Memory B cell (primary cell): ENCODE results near the gene PDX1.

Source experiments
- ATAC-seq: fragments of 150-1000 bp; cut with Tn5 transposase; 2 replicates; pipeline ENCODE4 v1.10.0; 2021; ENCODE audit warnings: low read depth, mild to moderate bottlenecking, moderate library complexity
- DNase-seq, 2 donors: peaks; one replicate each; pipeline ENCODE4 v3.0.0; 2022; ENCODE audit warnings: low spot score in 2 of 2
- H3K27ac Mint-ChIP-seq: one replicate; pipeline ENCODE4 v1.8.0; 2022; ENCODE audit warnings: mild to moderate bottlenecking, moderate library complexity, mixed read lengths
- H3K27me3 Mint-ChIP-seq: one replicate; pipeline ENCODE4 v1.8.0; 2022; ENCODE audit warnings: mixed read lengths
- H3K36me3 Mint-ChIP-seq: one replicate; pipeline ENCODE4 v1.8.0; 2022; ENCODE audit warnings: mild to moderate bottlenecking, mixed read lengths
- H3K4me1 Mint-ChIP-seq: one replicate; pipeline ENCODE4 v1.8.0; 2022; ENCODE audit warnings: mixed read lengths
- H3K4me3 Mint-ChIP-seq: one replicate; pipeline ENCODE4 v1.8.0; 2022; ENCODE audit warnings: mild to moderate bottlenecking, moderate library complexity, mixed read lengths
- H3K9me3 Mint-ChIP-seq: one replicate; pipeline ENCODE4 v1.8.0; 2022; ENCODE audit warnings: mixed read lengths

Gene PDX1

DNA sequence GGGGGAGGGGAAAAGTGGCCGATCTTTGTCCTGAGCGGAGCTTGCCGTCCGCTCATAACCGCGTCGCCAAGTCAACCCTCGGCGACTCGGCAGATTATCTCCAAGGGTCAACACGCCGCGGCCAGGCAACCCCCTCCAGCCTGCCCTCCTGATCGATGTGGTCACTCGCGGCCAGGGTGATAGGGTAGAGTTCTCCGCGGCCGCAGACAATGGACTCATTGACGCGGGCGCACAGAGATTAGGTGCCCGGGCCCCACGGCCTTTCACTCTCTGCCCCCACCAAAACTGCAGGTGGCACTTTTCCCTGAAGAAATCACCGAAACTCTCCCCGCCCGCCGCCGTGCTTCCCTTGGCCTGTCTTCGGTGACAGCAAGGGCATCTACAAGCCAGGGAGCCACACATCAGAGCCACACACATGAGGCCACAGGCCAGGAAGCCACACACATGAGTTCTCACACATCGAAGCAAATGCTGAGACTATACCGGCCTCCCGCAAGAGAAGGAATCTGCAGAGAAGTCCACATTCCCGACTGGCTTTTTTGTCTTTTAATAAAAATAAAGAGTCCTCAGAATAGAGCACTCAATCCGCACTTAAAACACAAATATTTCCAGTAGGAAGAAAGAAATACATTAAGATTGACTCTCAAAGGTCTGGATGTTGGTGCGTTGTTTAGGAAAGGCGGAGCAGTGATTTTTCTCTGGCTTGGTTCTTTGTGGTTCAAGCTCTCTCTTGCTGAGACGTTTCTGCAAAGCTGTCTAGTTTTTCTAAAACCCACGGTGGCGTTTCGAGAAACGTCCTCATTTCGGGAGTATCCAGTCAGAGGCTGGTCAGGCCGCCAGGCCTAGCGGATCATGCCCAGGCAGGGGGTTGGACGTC is 1.5 kb upstream of the PDX1 start:
- no peak for DNase-seq
- Mint-ChIP-seq H3K4me1 (peaks cover 10% of the 10 kb centered on the region), H3K9me3 (no peaks in the 10 kb centered on the region), H3K27me3 (peaks cover 28% of the 10 kb centered on the region), H3K27ac (no peak overlapping the region), H3K4me3 (no peak overlapping the region), H3K36me3 (peaks cover 2% of the 10 kb centered on the region)
- ATAC-seq, result no peak

DNA sequence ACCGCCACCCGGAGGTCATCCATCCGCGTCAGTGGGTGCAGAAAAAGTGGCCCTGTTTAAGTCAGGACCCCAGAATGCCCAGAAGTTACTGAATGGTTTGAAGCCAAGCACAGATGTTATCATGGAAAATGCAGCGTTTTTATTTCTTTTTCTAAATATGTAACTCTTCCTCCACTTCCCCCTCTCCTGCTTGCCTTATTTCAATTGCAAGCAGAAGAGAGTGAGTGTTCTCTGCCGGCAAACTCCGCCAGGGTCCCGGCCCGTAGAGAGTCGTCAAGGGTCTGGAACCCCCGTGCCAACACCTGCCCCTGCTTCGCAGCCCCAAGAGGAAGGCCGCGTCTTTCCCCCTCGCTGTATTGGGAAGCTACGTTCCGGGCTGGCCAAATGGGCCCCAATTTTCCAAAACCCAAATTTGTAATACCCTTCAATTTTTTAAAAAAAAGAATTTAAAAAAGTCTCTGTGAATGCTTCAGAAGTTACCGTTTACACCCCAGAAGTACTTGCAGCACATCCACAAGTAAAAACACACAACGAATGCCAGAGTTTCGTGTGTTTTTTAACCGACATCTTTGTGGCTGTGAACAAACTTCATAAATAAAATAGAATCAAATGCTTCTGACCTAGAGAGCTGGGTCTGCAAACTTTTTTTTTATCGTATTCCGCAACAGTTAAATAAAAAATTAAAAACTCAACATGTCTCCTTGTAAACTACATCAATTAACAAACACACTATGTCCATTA is 712 bp upstream of the PDX1 start:
- Mint-ChIP-seq H3K4me3 (no peak overlapping the region), H3K4me1 (peaks cover 16% of the 10 kb centered on the region)

DNA sequence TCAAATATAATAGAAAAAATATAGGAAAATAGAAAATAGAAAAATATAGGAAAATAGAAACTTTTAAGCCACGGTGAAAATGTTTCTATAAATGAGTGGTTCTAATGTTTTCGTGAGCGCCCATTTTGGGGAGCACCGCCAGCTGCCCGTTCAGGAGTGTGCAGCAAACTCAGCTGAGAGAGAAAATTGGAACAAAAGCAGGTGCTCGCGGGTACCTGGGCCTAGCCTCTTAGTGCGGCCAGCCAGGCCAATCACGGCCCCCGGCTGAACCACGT is 204 bp upstream of the PDX1 start:
- ATAC-seq (no peak), DNase-seq (peak in 1 of 2 donors; percentile 19)
- H3K4me3 Mint-ChIP-seq, result peak overlapping the region; percentile 53
- H3K4me1 Mint-ChIP-seq, result peaks cover 18% of the 10 kb centered on the region
- H3K9me3 Mint-ChIP-seq, result no peaks in the 10 kb centered on the region
- peaks cover 3% of the 10 kb centered on the region for H3K36me3 Mint-ChIP-seq
- H3K27ac Mint-ChIP-seq, result no peak overlapping the region
- peaks cover 31% of the 10 kb centered on the region for H3K27me3 Mint-ChIP-seq

More for the DNA sequence above, 712 bp upstream of the PDX1 start:
- DNase-seq (no peak), ATAC-seq (no peak)
- peaks cover 31% of the 10 kb centered on the region for H3K27me3 Mint-ChIP-seq
- H3K36me3 Mint-ChIP-seq, result peaks cover 2% of the 10 kb centered on the region
- H3K9me3 Mint-ChIP-seq, result no peaks in the 10 kb centered on the region
- no peak overlapping the region for H3K27ac Mint-ChIP-seq

DNA sequence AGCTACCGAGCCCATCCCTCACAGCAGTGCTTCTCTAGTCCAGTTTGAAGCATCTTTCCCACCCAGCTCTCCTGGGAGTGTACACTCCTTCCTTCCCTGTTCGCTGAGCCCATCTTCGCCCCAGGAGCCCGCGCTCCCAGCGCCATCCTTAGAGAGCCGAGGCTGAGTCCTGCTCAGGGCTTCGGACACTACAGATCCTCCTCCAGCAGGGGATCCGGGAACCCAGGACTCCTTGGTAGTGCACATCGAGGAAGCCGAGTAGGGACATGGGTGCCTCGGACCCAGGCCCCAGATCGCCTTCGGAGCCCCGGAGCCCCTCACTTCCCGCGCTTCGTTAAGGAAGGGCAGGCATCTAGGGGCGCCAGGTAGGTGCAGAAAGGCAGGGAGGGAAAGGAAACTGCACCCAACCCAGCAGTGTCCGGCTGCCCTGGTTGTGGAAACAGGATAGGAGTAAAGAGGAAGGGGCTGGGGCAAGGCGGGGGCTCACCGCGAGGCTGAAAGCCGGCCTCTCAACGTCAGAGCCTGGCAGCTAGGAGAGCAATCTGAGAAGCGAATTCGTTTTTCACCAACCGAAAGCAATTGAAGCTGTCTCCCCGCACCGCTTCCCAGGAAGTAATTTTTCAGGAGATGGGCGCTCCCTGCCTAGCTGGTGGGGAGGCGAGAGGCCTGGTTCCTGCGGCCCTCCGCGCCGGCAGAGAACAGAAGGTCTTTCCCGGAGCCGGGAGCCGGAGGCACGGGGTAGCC is 1.0 kb downstream of the PDX1 start:
- Mint-ChIP-seq H3K27me3 (peaks cover 33% of the 10 kb centered on the region), H3K4me3 (peak overlapping the region; percentile 73), H3K4me1 (peaks cover 22% of the 10 kb centered on the region), H3K27ac (peak overlapping the region; percentile 41), H3K36me3 (peaks cover 6% of the 10 kb centered on the region), H3K9me3 (peaks cover 2% of the 10 kb centered on the region)
- ATAC-seq (no peak), DNase-seq (peak in 1 of 2 donors; percentile 38)

DNA sequence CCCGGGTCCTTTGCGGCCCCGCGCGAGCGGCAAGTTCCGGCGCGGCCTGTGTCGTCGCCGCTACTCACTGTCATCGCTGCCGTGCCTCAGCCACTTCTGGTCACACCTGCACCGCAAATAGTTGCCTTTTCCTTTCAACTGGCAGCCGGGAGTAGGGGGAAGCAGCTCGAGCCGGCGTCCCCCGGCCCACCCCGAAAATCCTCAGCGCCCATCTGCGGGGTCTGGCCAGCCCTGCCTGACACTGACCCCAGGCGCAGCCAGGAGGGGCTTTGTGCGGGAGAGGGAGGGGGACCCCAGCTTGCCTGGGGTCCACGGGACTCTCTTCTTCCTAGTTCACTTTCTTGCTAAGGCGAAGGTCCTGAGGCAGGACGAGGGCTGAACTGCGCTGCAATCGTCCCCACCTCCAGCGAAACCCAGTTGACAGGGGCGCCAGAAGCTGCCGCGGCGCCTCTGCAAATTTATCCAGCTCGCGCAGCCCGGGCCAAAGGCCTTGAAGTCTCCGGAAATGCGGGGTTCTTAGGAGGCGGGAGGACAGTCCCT is 1.7 kb downstream of the PDX1 start:
- peaks cover 6% of the 10 kb centered on the region for H3K36me3 Mint-ChIP-seq
- ATAC-seq (no peak), DNase-seq (no peak)
- H3K27me3 Mint-ChIP-seq, result peaks cover 33% of the 10 kb centered on the region
- H3K4me3 Mint-ChIP-seq, result no peak overlapping the region
- H3K4me1 Mint-ChIP-seq, result peaks cover 22% of the 10 kb centered on the region
- H3K9me3 Mint-ChIP-seq, result peaks cover 2% of the 10 kb centered on the region
- no peak overlapping the region for H3K27ac Mint-ChIP-seq

DNA sequence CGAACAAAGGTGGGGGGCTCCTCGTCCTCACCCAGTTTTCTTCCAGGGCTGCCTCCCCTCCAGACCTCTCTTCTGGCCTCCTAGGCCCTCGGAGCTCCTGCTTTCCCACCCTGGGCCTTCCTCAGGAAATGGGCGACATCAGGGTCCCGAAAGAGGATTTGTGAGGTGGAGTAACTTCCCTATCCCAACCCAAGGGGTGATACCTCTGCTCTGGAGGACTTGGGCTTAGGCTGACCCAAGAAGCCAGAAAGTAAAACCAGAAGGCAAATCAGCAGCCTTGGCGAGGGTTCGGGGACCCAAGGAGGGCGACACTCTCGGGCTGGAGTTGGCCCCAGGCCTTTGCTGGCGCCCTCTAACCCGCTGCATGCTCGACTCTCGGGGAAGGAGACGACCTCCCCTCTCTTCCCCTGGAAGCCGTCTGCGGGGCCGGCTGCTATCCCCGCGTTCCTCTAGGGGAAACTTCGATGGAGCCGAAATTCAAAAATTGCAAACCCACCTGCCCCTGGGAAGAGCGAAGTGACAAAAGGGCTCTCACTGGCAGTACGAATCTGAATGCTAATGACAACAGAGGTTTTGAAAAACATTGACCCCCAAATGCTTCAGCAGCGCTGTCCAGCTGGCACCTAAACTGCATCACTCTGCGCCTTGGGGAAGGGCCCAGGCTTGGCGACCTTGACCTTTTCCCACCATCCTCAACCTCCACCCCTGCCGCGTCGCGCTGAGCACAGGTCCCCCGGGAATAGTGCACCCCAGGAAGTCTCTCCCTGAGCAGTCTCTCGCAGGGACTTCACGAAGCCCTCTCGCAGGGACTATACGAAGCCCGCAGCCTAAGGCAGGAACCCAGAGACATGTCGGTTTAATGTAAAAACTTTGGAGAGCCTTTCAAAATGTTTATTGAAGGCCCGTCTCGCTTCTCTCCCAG is 2.4 kb downstream of the PDX1 start:
- Mint-ChIP-seq H3K36me3 (peaks cover 6% of the 10 kb centered on the region), H3K4me1 (peaks cover 20% of the 10 kb centered on the region), H3K4me3 (no peak overlapping the region), H3K27ac (no peak overlapping the region), H3K27me3 (peaks cover 32% of the 10 kb centered on the region), H3K9me3 (peaks cover 2% of the 10 kb centered on the region)
- ATAC-seq, result no peak
- DNase-seq, result peak in 1 of 2 donors; percentile 17

DNA sequence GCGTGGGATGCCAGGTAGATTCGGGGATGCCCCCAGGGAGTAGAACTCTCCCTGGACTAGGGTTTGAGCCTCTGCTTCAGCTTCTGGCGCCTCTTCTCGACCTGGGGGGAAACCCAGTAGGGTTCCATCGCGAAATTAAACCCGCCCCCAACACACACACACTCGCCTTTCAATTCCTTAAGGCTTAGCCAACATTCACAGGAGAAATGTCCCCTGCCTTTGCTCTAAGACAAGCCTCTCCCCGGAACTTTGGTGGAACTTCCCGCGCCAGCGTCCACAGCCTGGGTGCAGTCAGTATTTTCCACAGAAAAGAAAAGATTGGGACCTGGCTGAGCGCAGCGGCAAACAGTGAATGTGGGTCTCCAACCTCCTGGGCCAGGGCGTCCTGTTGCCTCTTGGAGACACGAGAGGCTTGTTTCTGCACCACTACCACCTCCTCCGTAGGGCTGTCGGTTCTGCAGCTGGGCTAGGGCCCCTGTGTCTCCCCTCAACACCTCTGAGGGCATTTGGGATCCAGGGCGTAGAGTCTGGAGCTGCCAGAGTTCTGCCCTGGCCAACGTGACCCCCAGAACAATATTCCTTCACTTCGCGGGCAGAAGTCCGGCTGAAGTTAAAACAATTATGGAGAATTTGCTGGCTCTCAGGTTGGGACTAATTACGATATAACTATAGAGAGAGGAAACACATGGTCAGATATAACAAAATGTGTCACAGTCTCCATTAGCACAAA is 3.2 kb downstream of the PDX1 start:
- H3K9me3 Mint-ChIP-seq, result peaks cover 3% of the 10 kb centered on the region
- DNase-seq, result no peak
- peaks cover 21% of the 10 kb centered on the region for H3K4me1 Mint-ChIP-seq
- peak overlapping the region; percentile 65 for H3K27ac Mint-ChIP-seq
- no peak for ATAC-seq
- H3K4me3 Mint-ChIP-seq, result no peak overlapping the region
- H3K27me3 Mint-ChIP-seq, result peaks cover 34% of the 10 kb centered on the region
- H3K36me3 Mint-ChIP-seq, result peaks cover 6% of the 10 kb centered on the region

DNA sequence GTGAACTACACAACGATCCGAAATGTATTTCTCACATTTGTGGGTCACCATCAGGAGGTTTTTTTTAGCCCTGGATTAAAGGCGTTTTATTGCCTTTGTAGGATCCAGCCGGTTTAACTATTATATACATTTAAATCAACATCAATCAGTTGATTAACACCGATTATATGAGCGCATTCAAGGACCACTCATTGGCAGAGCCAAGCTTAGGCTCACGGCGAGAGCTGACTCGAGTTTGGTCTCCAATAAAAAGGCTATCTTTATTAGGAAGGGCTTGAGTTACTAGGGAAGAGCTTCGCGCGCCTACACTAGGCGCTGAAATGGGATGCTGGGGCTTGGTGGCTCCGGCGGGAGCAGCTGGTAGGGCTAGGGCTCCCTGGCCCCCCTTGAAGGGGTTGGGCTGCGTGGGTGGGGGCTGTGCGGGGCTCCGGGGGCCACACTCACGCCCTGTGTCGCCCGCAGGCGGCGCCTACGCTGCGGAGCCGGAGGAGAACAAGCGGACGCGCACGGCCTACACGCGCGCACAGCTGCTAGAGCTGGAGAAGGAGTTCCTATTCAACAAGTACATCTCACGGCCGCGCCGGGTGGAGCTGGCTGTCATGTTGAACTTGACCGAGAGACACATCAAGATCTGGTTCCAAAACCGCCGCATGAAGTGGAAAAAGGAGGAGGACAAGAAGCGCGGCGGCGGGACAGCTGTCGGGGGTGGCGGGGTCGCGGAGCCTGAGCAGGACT is 4.2 kb downstream of the PDX1 start:
- Mint-ChIP-seq H3K36me3 (peaks cover 6% of the 10 kb centered on the region), H3K4me3 (no peak overlapping the region), H3K4me1 (peaks cover 20% of the 10 kb centered on the region), H3K27ac (peak overlapping the region; percentile 65), H3K9me3 (peaks cover 4% of the 10 kb centered on the region), H3K27me3 (peaks cover 34% of the 10 kb centered on the region)
- peak in 1 of 2 donors; percentile 29 for DNase-seq
- no peak for ATAC-seq

DNA sequence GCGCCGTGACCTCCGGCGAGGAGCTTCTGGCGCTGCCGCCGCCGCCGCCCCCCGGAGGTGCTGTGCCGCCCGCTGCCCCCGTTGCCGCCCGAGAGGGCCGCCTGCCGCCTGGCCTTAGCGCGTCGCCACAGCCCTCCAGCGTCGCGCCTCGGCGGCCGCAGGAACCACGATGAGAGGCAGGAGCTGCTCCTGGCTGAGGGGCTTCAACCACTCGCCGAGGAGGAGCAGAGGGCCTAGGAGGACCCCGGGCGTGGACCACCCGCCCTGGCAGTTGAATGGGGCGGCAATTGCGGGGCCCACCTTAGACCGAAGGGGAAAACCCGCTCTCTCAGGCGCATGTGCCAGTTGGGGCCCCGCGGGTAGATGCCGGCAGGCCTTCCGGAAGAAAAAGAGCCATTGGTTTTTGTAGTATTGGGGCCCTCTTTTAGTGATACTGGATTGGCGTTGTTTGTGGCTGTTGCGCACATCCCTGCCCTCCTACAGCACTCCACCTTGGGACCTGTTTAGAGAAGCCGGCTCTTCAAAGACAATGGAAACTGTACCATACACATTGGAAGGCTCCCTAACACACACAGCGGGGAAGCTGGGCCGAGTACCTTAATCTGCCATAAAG is 4.8 kb downstream of the PDX1 start:
- ATAC-seq (no peak), DNase-seq (peak in 1 of 2 donors; percentile 20)
- H3K36me3 Mint-ChIP-seq, result peaks cover 6% of the 10 kb centered on the region
- peak overlapping the region; percentile 2 for H3K27ac Mint-ChIP-seq
- H3K9me3 Mint-ChIP-seq, result peaks cover 4% of the 10 kb centered on the region
- H3K4me3 Mint-ChIP-seq, result no peak overlapping the region
- H3K27me3 Mint-ChIP-seq, result peaks cover 37% of the 10 kb centered on the region
- peaks cover 20% of the 10 kb centered on the region for H3K4me1 Mint-ChIP-seq

DNA sequence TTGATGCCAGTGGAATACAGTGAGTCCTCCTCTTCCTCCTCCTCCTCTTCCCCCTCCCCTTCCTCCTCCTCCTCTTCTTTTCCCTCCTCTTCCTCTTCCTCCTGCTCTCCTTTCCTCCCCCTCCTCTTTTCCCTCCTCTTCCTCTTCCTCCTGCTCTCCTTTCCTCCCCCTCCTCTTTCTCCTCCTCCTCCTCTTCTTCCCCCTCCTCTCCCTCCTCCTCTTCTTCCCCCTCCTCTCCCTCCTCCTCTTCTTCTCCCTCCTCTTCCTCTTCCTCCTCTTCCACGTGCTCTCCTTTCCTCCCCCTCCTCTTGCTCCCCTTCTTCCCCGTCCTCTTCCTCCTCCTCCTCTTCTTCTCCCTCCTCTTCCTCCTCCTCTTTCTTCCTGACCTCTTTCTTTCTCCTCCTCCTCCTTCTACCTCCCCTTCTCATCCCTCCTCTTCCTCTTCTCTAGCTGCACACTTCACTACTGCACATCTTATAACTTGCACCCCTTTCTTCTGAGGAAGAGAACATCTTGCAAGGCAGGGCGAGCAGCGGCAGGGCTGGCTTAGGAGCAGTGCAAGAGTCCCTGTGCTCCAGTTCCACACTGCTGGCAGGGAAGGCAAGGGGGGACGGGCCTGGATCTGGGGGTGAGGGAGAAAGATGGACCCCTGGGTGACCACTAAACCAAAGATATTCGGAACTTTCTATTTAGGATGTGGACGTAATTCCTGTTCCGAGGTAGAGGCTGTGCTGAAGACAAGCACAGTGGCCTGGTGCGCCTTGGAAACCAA is 5.6 kb downstream of the PDX1 start:
- Mint-ChIP-seq H3K4me3 (peak overlapping the region; percentile 7), H3K9me3 (peaks cover 4% of the 10 kb centered on the region), H3K27me3 (peaks cover 39% of the 10 kb centered on the region), H3K36me3 (peaks cover 6% of the 10 kb centered on the region), H3K27ac (peak overlapping the region; percentile 2), H3K4me1 (peaks cover 20% of the 10 kb centered on the region)
- DNase-seq (no peak), ATAC-seq (no peak)

DNA sequence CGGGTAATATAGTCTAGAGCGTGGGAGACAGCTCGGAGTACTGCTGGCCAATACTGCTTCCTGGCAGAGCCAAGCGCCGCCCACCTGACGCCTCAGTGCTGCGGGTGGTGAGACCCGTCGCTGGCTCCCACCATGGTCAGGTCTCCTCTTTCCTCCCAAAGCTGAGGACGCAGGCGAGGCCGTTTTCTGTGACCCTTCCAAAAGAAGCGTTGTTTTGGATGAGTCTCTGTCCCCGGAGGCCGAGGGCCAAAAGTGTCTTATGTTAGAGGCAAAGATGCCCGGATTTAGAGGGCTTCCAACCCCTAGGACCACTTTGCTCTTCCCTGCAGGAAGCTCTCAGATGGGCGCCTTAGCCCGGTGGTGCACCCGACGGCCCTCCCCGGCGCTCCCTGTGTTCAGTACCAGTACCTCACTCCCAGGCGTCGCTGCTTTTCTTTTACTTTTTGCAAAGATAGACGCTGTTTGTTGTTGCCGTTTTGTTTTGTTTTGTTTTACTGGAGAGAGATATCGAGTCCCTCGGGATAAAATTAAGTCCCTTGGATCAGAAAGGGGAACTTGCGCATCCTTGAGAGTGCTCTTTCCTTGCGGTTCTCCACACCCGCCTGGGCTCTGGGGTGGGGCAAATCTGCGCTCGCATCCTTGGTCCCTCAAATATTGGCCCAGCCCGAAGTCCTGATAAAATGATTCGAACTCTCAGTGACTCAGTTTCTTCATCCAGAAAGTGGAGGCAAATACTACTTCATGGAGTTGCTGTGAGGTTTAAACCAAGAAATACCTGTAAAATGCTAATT is 7.0 kb downstream of the PDX1 start:
- DNase-seq, result peak in 1 of 2 donors; percentile 18
- peak overlapping the region; percentile 54 for H3K27ac Mint-ChIP-seq
- H3K4me3 Mint-ChIP-seq, result no peak overlapping the region
- no peak for ATAC-seq
- peaks cover 14% of the 10 kb centered on the region for H3K4me1 Mint-ChIP-seq
- H3K36me3 Mint-ChIP-seq, result peaks cover 4% of the 10 kb centered on the region
- H3K9me3 Mint-ChIP-seq, result peaks cover 4% of the 10 kb centered on the region
- peaks cover 34% of the 10 kb centered on the region for H3K27me3 Mint-ChIP-seq
